ENCODE results near the gene NEU4.
"Not testable (repeated sequence)": the region's sequence is repeated elsewhere in the genome, so short reads cannot be mapped to it uniquely, and the experiment has no call there.

NEU4 gene

GRCh38 chr2:241814393-241814642, 5.3 kb downstream of the NEU4 start:
- no peak for DNase-seq

GRCh38 chr2:241814643-241815476, 5.9 kb downstream of the NEU4 start:
- no peak for DNase-seq

GRCh38 chr2:241815477-241816430, 6.8 kb downstream of the NEU4 start:
- DNase-seq, result no peak

- DNase-seq, result no peak
Measured at GRCh38 chr2:241816431-241817121, 7.6 kb downstream of the NEU4 start.

GRCh38 chr2:241817126-241817820, 8.3 kb downstream of the NEU4 start:
- DNase-seq, result no peak

- DNase-seq, result not testable (repeated sequence)
Measured at GRCh38 chr2:241817821-241818215, 8.8 kb downstream of the NEU4 start.

- DNase-seq, result no peak
Measured at GRCh38 chr2:241818229-241818942, 9.4 kb downstream of the NEU4 start.

GRCh38 chr2:241818943-241819270, 9.9 kb downstream of the NEU4 start:
- DNase-seq, result no peak

GRCh38 chr2:241819947-241820624, 11.1 kb downstream of the NEU4 start:
- not testable (repeated sequence) for DNase-seq

- no peak for DNase-seq
Measured at GRCh38 chr2:241820625-241821384, 11.8 kb downstream of the NEU4 start.

- no peak for DNase-seq
Measured at GRCh38 chr2:241821460-241822263, 12.7 kb downstream of the NEU4 start.

GRCh38 chr2:241822264-241822623, 13.3 kb downstream of the NEU4 start:
- no peak for DNase-seq

GRCh38 chr2:241823531-241824437, 14.8 kb downstream of the NEU4 start:
- DNase-seq, result not testable (repeated sequence)

- DNase-seq, result no peak
Measured at GRCh38 chr2:241827394-241827793, 18.4 kb downstream of the NEU4 start.

GRCh38 chr2:241833101-241833663, 24.2 kb downstream of the NEU4 start:
- no peak for DNase-seq

GRCh38 chr2:241833756-241834526, 24.9 kb downstream of the NEU4 start:
- not testable (repeated sequence) for DNase-seq

- no peak for DNase-seq
Measured at GRCh38 chr2:241834527-241835210, 25.7 kb downstream of the NEU4 start.
